K562 (cell line): ENCODE results near the gene NCF2. TPM values are rescaled to one million over a fixed set of nuclear protein-coding genes. Genes with fewer than 3 reads are reported as not detected.

Experiments
- BACH1 ChIP-seq: fragments of 200-800 bp; sonication (Bioruptor generic); IDR thresholded peaks from 2 replicates; pipeline ENCODE4 v1.6.1; 2016; ENCODE audit warnings: missing genetic modification characterization, missing compliant biosample characterization
- COPS2 ChIP-seq: fragments of 450-650 bp; conservative IDR thresholded peaks from 2 replicates; pipeline ENCODE4 v1.6.1; 2016; ENCODE audit warnings: mild to moderate bottlenecking, moderate library complexity
- ELF4 ChIP-seq: fragments of 450-650 bp; formaldehyde crosslinking; IDR thresholded peaks from 2 replicates; pipeline ENCODE4 v1.4.0; 2022; ENCODE audit warnings: missing genetic modification characterization
- FOXP1 ChIP-seq: sonication (generic); formaldehyde crosslinking; IDR thresholded peaks from 2 replicates; pipeline ENCODE4 v1.8.0; 2022; ENCODE audit warnings: mild to moderate bottlenecking, missing genetic modification reagents
- GATA2 ChIP-seq: sonication (generic); formaldehyde crosslinking; IDR thresholded peaks from 2 replicates; pipeline ENCODE4 v1.4.0; 2020; ENCODE audit warnings: mild to moderate bottlenecking, missing genetic modification reagents
- HEY1 ChIP-seq: fragments of 250-450 bp; sonication (Bioruptor Pico); IDR thresholded peaks from 2 replicates; pipeline ENCODE4 v1.5.0; 2020; ENCODE audit warnings: mild to moderate bottlenecking, moderate library complexity, borderline replicate concordance
- HNRNPK ChIP-seq: fragments of 200-400 bp; formaldehyde crosslinking; IDR thresholded peaks from one replicate; pipeline ENCODE4 v1.6.1; 2018; ENCODE audit warnings: mild to moderate bottlenecking, low read depth, low read length; ENCODE audit not compliant: poor library complexity, severe bottlenecking
- JUN ChIP-seq, 2 experiments: sonication (generic) in 1 of 2; formaldehyde crosslinking in 1 of 2; IDR thresholded peaks; 2 replicates each; pipeline versions ENCODE4 v1.6.1 to v1.8.0; 2012 to 2022; ENCODE audit warnings: borderline replicate concordance in 2 of 2, mild to moderate bottlenecking in 2 of 2, improper control_type of control experiment in 1 of 2, low read depth in 1 of 2, low read length in 1 of 2, missing genetic modification reagents in 1 of 2
- LARP7 ChIP-seq: fragments of 450-650 bp; IDR thresholded peaks from 2 replicates; pipeline ENCODE4 v1.6.1; 2016
- RBFOX2 ChIP-seq: fragments of 200-400 bp; formaldehyde crosslinking; IDR thresholded peaks from 2 replicates; pipeline ENCODE4 v1.6.1; 2017; ENCODE audit warnings: low read depth, mild to moderate bottlenecking, low read length, moderate library complexity
- XRCC5 ChIP-seq: fragments of 200-400 bp; formaldehyde crosslinking; IDR thresholded peaks from 2 replicates; pipeline ENCODE4 v1.6.1; 2017; ENCODE audit warnings: low read depth, mild to moderate bottlenecking, low read length
- ZC3H8 ChIP-seq: fragments of 450-650 bp; IDR thresholded peaks from 2 replicates; pipeline ENCODE4 v1.6.1; 2017
- ZNF217 ChIP-seq: sonication (generic); formaldehyde crosslinking; IDR thresholded peaks from 2 replicates; pipeline ENCODE4 v1.8.0; 2022; ENCODE audit warnings: mild to moderate bottlenecking, missing genetic modification reagents
- ZNF830 ChIP-seq: fragments of 250-450 bp; sonication (Bioruptor Pico); IDR thresholded peaks from 2 replicates; pipeline ENCODE4 v1.5.0; 2021; ENCODE audit warnings: mild to moderate bottlenecking
- polyA plus RNA-seq, 8 experiments: library from polyadenylated mRNA; depleted of rRNA in 4 of 8; stranded (reverse) in 5 of 8; unstranded in 3 of 8; fragments of >200 nt; fragmentation: Nextera tagmentation in 2 of 8; fragmentation: Illumina TruSeq in 1 of 8; extraction: Ambion mirVana in 2 of 8; extraction: Trizol in 1 of 8; gene quantifications; 2 replicates each; pipeline versions ENCODE4 v1.2.1 to v1.2.3, GENCODE V29; 2011 to 2014; ENCODE audit warnings: inconsistent platforms in 1 of 8, missing spikeins in 1 of 8
- total RNA-seq, 7 experiments: library from RNA; depleted of rRNA in 6 of 7; stranded (reverse); fragments of >200 nt in 6 of 7; fragmentation: Illumina TruSeq in 2 of 7; extraction: Trizol in 2 of 7; gene quantifications; 2 replicates each; pipeline versions ENCODE4 v1.2.1 to v1.2.3, GENCODE V29; 2011 to 2021; ENCODE audit warnings: low replicate concordance in 1 of 7
- TF ChIP-seq, protein P1 (sequence below): fragments of 250-450 bp; sonication (Bioruptor Pico); IDR thresholded peaks from 2 replicates; pipeline ENCODE4 v1.8.0; 2021; ENCODE audit warnings: moderate library complexity, mild to moderate bottlenecking, inconsistent platforms
- TF ChIP-seq, protein P2 (sequence below): fragments of 450-650 bp; formaldehyde crosslinking; IDR thresholded peaks from 2 replicates; pipeline ENCODE4 v1.4.0; 2022; ENCODE audit warnings: missing genetic modification characterization
- TF ChIP-seq, protein P3 (sequence below): fragments of 450-650 bp; IDR thresholded peaks from one replicate; pipeline ENCODE4 v1.6.1; 2018; ENCODE audit warnings: mild to moderate bottlenecking, moderate library complexity; ENCODE audit not compliant: partially characterized antibody
- TF ChIP-seq, protein P4 (sequence below): fragments of 250-450 bp; sonication (Bioruptor Pico); IDR thresholded peaks from 2 replicates; pipeline ENCODE4 v1.5.0; 2021; ENCODE audit warnings: mild to moderate bottlenecking, borderline replicate concordance

The NCF2 gene
- total and polyA plus RNA-seq, 9 of the 15 experiments (the other 6 are each of a cell fraction or from before 2014, with no cell fraction given): 0.07 to 0.54 (median 0.16) TPM; not detected in 3

DNA sequence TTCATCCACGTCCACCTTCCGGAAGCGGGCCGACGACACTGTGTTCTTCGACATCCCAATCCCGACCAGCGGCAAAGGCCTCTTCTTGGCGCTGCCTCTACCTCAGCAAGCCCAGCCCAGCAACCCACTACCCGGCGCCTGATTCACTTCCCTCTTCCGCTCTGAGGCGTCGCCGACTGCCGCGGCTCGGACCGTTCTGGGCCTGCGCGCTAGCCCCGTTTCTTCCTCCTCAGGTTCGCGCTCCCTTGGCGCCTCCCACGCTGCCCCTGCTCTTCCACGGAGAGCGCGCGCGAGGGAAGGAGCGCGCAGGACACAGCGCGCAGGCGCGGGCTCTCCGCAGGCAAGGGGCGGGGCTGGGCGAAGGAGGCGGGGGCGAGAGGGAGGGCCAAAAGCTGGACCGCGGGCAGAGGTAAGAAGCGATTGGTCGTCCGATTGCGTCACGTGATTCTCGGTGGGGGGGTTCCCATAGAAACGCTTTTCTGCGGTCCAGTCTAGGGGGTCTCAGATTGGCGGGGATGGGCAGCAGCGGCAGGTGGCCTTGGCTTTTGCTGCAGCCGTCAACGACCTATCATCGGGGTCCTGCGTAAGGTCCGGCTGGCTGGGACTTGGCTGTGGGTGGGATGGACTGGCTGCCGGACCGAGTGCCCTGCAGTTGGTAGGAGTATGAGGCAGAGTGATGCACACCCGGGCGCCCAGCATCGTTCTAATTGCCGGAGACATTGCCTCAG, 45.5 kb upstream of the NCF2 start, which contains the start of gene ARPC5 (continued):
- TF ChIP-seq ZNF217: no peak
- TF ChIP-seq XRCC5: peak; percentile 39; the same call in 1 of the 2 replicates
- peak; percentile 27; the same call in 1 of the 2 replicates for TF ChIP-seq LARP7
- TF ChIP-seq, protein P1, sequence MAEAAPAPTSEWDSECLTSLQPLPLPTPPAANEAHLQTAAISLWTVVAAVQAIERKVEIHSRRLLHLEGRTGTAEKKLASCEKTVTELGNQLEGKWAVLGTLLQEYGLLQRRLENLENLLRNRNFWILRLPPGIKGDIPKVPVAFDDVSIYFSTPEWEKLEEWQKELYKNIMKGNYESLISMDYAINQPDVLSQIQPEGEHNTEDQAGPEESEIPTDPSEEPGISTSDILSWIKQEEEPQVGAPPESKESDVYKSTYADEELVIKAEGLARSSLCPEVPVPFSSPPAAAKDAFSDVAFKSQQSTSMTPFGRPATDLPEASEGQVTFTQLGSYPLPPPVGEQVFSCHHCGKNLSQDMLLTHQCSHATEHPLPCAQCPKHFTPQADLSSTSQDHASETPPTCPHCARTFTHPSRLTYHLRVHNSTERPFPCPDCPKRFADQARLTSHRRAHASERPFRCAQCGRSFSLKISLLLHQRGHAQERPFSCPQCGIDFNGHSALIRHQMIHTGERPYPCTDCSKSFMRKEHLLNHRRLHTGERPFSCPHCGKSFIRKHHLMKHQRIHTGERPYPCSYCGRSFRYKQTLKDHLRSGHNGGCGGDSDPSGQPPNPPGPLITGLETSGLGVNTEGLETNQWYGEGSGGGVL (CRISPR knock-in tag): no peak
- TF ChIP-seq GATA2 (CRISPR knock-in tag): no peak
- TF ChIP-seq ZNF830: peak; percentile 94; the same call in 1 of the 2 replicates
- TF ChIP-seq, protein P2, sequence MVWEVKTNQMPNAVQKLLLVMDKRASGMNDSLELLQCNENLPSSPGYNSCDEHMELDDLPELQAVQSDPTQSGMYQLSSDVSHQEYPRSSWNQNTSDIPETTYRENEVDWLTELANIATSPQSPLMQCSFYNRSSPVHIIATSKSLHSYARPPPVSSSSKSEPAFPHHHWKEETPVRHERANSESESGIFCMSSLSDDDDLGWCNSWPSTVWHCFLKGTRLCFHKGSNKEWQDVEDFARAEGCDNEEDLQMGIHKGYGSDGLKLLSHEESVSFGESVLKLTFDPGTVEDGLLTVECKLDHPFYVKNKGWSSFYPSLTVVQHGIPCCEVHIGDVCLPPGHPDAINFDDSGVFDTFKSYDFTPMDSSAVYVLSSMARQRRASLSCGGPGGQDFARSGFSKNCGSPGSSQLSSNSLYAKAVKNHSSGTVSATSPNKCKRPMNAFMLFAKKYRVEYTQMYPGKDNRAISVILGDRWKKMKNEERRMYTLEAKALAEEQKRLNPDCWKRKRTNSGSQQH (CRISPR knock-in tag): no peak
- TF ChIP-seq COPS2: no peak
- TF ChIP-seq HNRNPK: no peak
- TF ChIP-seq, protein P3, sequence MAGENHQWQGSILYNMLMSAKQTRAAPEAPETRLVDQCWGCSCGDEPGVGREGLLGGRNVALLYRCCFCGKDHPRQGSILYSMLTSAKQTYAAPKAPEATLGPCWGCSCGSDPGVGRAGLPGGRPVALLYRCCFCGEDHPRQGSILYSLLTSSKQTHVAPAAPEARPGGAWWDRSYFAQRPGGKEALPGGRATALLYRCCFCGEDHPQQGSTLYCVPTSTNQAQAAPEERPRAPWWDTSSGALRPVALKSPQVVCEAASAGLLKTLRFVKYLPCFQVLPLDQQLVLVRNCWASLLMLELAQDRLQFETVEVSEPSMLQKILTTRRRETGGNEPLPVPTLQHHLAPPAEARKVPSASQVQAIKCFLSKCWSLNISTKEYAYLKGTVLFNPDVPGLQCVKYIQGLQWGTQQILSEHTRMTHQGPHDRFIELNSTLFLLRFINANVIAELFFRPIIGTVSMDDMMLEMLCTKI: no peak
- TF ChIP-seq FOXP1 (CRISPR knock-in tag): 0 out of 2 replicates have a peak, but pooled peaks have one; percentile 60
- TF ChIP-seq ELF4 (CRISPR knock-in tag): peak; percentile 88
- no peak for TF ChIP-seq BACH1 (tag)
- peak; percentile 94 for TF ChIP-seq RBFOX2
- TF ChIP-seq JUN (IDR thresholded peaks at IDR 0.05; ENCODE audit: borderline replicate concordance, low read depth, low read length): peak; percentile 4; the same call in 1 of the 2 replicates
- no peak for TF ChIP-seq JUN (CRISPR knock-in tag; IDR thresholded peaks at IDR 0.05; ENCODE audit: borderline replicate concordance)
- no peak for TF ChIP-seq HEY1 (CRISPR knock-in tag)
- TF ChIP-seq ZC3H8: no peak
- TF ChIP-seq, protein P4, sequence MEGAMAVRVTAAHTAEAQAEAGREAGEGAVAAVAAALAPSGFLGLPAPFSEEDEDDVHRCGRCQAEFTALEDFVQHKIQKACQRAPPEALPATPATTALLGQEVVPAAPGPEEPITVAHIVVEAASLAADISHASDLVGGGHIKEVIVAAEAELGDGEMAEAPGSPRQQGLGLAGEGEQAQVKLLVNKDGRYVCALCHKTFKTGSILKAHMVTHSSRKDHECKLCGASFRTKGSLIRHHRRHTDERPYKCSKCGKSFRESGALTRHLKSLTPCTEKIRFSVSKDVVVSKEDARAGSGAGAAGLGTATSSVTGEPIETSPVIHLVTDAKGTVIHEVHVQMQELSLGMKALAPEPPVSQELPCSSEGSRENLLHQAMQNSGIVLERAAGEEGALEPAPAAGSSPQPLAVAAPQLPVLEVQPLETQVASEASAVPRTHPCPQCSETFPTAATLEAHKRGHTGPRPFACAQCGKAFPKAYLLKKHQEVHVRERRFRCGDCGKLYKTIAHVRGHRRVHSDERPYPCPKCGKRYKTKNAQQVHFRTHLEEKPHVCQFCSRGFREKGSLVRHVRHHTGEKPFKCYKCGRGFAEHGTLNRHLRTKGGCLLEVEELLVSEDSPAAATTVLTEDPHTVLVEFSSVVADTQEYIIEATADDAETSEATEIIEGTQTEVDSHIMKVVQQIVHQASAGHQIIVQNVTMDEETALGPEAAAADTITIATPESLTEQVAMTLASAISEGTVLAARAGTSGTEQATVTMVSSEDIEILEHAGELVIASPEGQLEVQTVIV (CRISPR knock-in tag): no peak
